ENCODE data around the gene CADM2. TPM values are rescaled to one million over a fixed set of nuclear protein-coding genes. Genes with fewer than 3 reads are reported as not detected.

Gene CADM2
- total RNA-seq, 1 experiment from 2014 or later, result 10.9 TPM

DNA sequence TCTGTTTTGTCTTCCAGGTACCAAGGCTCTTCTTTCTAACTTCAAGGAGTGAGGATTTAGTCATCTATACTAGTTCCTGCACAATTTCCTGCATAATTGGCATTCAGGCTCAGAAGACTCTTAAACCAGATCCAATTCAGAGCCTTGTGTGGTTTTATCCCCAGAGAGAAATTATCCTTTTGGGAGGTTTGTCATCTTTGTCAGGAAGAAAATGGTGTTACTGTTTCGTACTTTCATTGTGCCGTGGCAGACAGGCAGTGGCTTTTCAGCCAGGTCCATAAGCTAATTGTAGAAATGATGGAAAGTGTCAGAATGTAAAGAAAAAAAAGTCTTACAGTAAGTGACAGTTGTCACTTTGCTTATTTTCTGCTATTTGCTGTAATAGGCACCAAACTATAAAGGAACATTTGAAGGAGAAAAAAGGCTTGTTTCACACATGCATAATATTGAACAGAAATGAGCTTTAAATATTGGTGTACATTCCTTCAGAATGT, 82.8 kb downstream of the CADM2 start:
- Histone ChIP-seq H3K79me2 (ENCODE audit: insufficient read depth, low read length) (no peaks in the 10 kb centered on the region), H3K56ac (ENCODE audit: insufficient read length, low read depth, low read length) (no peak overlapping the region), H3K9ac (ENCODE audit: extremely low read depth, insufficient read length, low read length) (no peak overlapping the region), H2BK120ac (ENCODE audit: low read depth, low read length, poor library complexity, severe bottlenecking) (no peak overlapping the region), H2AK5ac (ENCODE audit: insufficient read length, low read length) (no peak overlapping the region), H4K91ac (ENCODE audit: insufficient read length, low read depth, low read length) (no peak overlapping the region), H2BK12ac (ENCODE audit: insufficient read length, low read depth, low read length) (no peak overlapping the region), H4K5ac (ENCODE audit: insufficient read length, low read depth, low read length) (no peak overlapping the region), H3K23me2 (ENCODE audit: insufficient read length, low read depth, low read length, poor library complexity, severe bottlenecking) (no peaks in the 10 kb centered on the region), H2BK5ac (ENCODE audit: insufficient read length, low read length) (no peak overlapping the region), H2AFZ (ENCODE audit: low read length) (no peak overlapping the region), H4K8ac (replicated peaks; ENCODE audit: insufficient read length, low read depth, low read length) (no peak overlapping the region), H3K14ac (ENCODE audit: insufficient read depth, low read length) (no peak overlapping the region), H3K4me2 (ENCODE audit: insufficient read depth, insufficient read length, low read length) (no peak overlapping the region), H3K9me3 (ENCODE audit: control insufficient read depth, low read depth, low read length) (no peaks in the 10 kb centered on the region), H3T11ph (ENCODE audit: low read length) (no peak overlapping the region), H3K27me3 (ENCODE audit: insufficient read depth, low read length) (no peaks in the 10 kb centered on the region), H3K27ac (ENCODE audit: insufficient read length, low read depth, low read length) (no peak overlapping the region), H3K23ac (ENCODE audit: insufficient read length, low read depth, low read length) (no peak overlapping the region), H2BK20ac (ENCODE audit: low read depth, low read length, poor library complexity, severe bottlenecking) (no peak overlapping the region), H2BK15ac (ENCODE audit: low read depth, low read length) (no peak overlapping the region), H3K18ac (ENCODE audit: insufficient read length, low read depth, low read length) (no peak overlapping the region), H3K79me1 (ENCODE audit: insufficient read depth, low read depth, low read length, poor library complexity, severe bottlenecking) (no peaks in the 10 kb centered on the region), H3K4ac (ENCODE audit: low read depth, low read length) (no peak overlapping the region), H3K4me1 (ENCODE audit: insufficient read depth, low read length) (peaks cover 2% of the 10 kb centered on the region; the same call in 1 of the 2 replicates), H4K20me1 (ENCODE audit: control insufficient read depth, insufficient read depth, insufficient read length) (no peaks in the 10 kb centered on the region)
- H3K4me3 Mint-ChIP-seq, result no peak overlapping the region
- no CpG with 5 or more reads among the region's 2 CpGs for WGBS (ENCODE audit: extremely low coverage, insufficient read length, low lambda C conversion rate)
- no peak for TF ChIP-seq CTCF (conservative IDR thresholded peaks at IDR 0.05)
- no peak for DNase-seq
- no peaks in the 10 kb centered on the region for H3K36me3 Mint-ChIP-seq (ENCODE audit: insufficient read depth in 1 of 3, low read depth in 3 of 3)
- no peaks in the 10 kb centered on the region for H3K9me3 Mint-ChIP-seq
- H3K27ac Mint-ChIP-seq, result peak overlapping the region in 1 of 3 experiments; percentile 28; a peak in 2 of 7 replicates
- H3K27me3 Mint-ChIP-seq (ENCODE audit: low read depth), result no peaks in the 10 kb centered on the region
- H3K4me1 Mint-ChIP-seq, result peaks cover 23 to 32% of the 10 kb centered on the region in 2 experiments

All from H9 (cell line).